K562 (cell line): ENCODE results near the gene ABHD16A. TPM values are rescaled to one million over a fixed set of nuclear protein-coding genes. Genes with fewer than 3 reads are reported as not detected.

Experiments used
- BRD9 ChIP-seq: fragments of 450-650 bp; IDR thresholded peaks from 2 replicates; pipeline ENCODE4 v1.6.1; 2018; ENCODE audit warnings: low read depth; ENCODE audit not compliant: partially characterized antibody
- CBFB ChIP-seq: sonication (generic); formaldehyde crosslinking; IDR thresholded peaks from 2 replicates; pipeline ENCODE4 v1.4.0; 2020; ENCODE audit warnings: mild to moderate bottlenecking, missing genetic modification reagents
- ETV6 ChIP-seq, 3 experiments: fragments of 150-350 bp in 1 of 3; sonication (generic) in 1 of 3; formaldehyde crosslinking in 1 of 3; IDR thresholded peaks; 2 replicates each; pipeline versions ENCODE4 v1.6.1 to v1.8.0; 2014 to 2022; ENCODE audit warnings: borderline replicate concordance in 2 of 3, low read depth in 2 of 3, antibody characterized with exemption in 1 of 3, low read length in 1 of 3, mild to moderate bottlenecking in 1 of 3, missing genetic modification reagents in 1 of 3
- ILK ChIP-seq: fragments of 450-650 bp; IDR thresholded peaks from 2 replicates; pipeline ENCODE4 v1.6.1; 2016; ENCODE audit warnings: missing genetic modification characterization, low read depth, mild to moderate bottlenecking, missing compliant biosample characterization, moderate library complexity, borderline replicate concordance
- KLF10 ChIP-seq: fragments of 250-450 bp; sonication (Bioruptor Pico); IDR thresholded peaks from 2 replicates; pipeline ENCODE4 v1.6.1; 2021; ENCODE audit warnings: matching md5 sums
- MLLT1 ChIP-seq, 2 experiments: fragments of 450-650 bp; IDR thresholded peaks; 2 replicates each; pipeline ENCODE4 v1.6.1; 2016
- NR2C2 ChIP-seq, 2 experiments: fragments of 200-800 bp in 1 of 2; sonication (Bioruptor generic) in 1 of 2; sonication (generic) in 1 of 2; formaldehyde crosslinking in 1 of 2; IDR thresholded peaks; 2 replicates each; pipeline versions ENCODE4 v1.6.1 to v1.8.0; 2016 to 2022; ENCODE audit warnings: mild to moderate bottlenecking in 1 of 2, missing compliant biosample characterization in 1 of 2, missing genetic modification characterization in 1 of 2, missing genetic modification reagents in 1 of 2
- NR3C1 ChIP-seq: sonication (generic); formaldehyde crosslinking; IDR thresholded peaks from 2 replicates; pipeline ENCODE4 v1.8.1; 2022; ENCODE audit warnings: missing genetic modification reagents
- RBM15 ChIP-seq: fragments of 200-400 bp; formaldehyde crosslinking; IDR thresholded peaks from 2 replicates; pipeline ENCODE4 v1.6.1; 2018; ENCODE audit warnings: mild to moderate bottlenecking, low read length, moderate library complexity; ENCODE audit not compliant: insufficient read depth
- REST ChIP-seq, 2 experiments: fragments of 450-650 bp; formaldehyde crosslinking in 1 of 2; IDR thresholded peaks; 2 replicates each; pipeline versions ENCODE4 v1.4.0 to v1.6.1; 2014 to 2020; ENCODE audit warnings: mild to moderate bottlenecking in 2 of 2, borderline replicate concordance in 1 of 2, low read depth in 1 of 2
- SP2 ChIP-seq: IDR thresholded peaks from 2 replicates; pipeline ENCODE4 v1.6.1; 2011; ENCODE audit warnings: mild to moderate bottlenecking, low read depth, low read length, moderate library complexity; ENCODE audit not compliant: poor library complexity, severe bottlenecking; ENCODE audit errors: extremely low read depth
- U2AF1 ChIP-seq: fragments of 200-400 bp; formaldehyde crosslinking; optimal IDR thresholded peaks from 2 replicates; pipeline ENCODE3; 2017; ENCODE audit warnings: mild to moderate bottlenecking, low read depth, low read length, moderate library complexity
- XRCC5 ChIP-seq: fragments of 200-400 bp; formaldehyde crosslinking; IDR thresholded peaks from 2 replicates; pipeline ENCODE4 v1.6.1; 2017; ENCODE audit warnings: low read depth, mild to moderate bottlenecking, low read length
- ZNF316 ChIP-seq: fragments of 450-650 bp; IDR thresholded peaks from 2 replicates; pipeline ENCODE4 v1.6.1; 2016
- ZNF644 ChIP-seq: fragments of 200-800 bp; sonication (Bioruptor generic); IDR thresholded peaks from 2 replicates; pipeline ENCODE4 v1.6.1; 2016; ENCODE audit warnings: low read depth, missing genetic modification characterization, missing compliant biosample characterization
- ZSCAN32 ChIP-seq: fragments of 450-650 bp; formaldehyde crosslinking; IDR thresholded peaks from 2 replicates; pipeline ENCODE4 v1.4.0; 2020; ENCODE audit warnings: mild to moderate bottlenecking, moderate library complexity
- polyA plus RNA-seq, 8 experiments: library from polyadenylated mRNA; depleted of rRNA in 4 of 8; stranded (reverse) in 5 of 8; unstranded in 3 of 8; fragments of >200 nt; fragmentation: Nextera tagmentation in 2 of 8; fragmentation: Illumina TruSeq in 1 of 8; extraction: Ambion mirVana in 2 of 8; extraction: Trizol in 1 of 8; gene quantifications; 2 replicates each; pipeline versions ENCODE4 v1.2.1 to v1.2.3, GENCODE V29; 2011 to 2014; ENCODE audit warnings: inconsistent platforms in 1 of 8, missing spikeins in 1 of 8
- total RNA-seq, 7 experiments: library from RNA; depleted of rRNA in 6 of 7; stranded (reverse); fragments of >200 nt in 6 of 7; fragmentation: Illumina TruSeq in 2 of 7; extraction: Trizol in 2 of 7; gene quantifications; 2 replicates each; pipeline versions ENCODE4 v1.2.1 to v1.2.3, GENCODE V29; 2011 to 2021; ENCODE audit warnings: low replicate concordance in 1 of 7

Gene ABHD16A
- total and polyA plus RNA-seq, 9 of the 15 experiments (the other 6 are each of a cell fraction or from before 2014, with no cell fraction given): 25.8 to 120 (median 81.6) TPM

- TF ChIP-seq REST (IDR thresholded peaks at IDR 0.05; ENCODE audit: borderline replicate concordance): 0 out of 2 replicates have a peak, but pooled peaks have one; percentile 22
- TF ChIP-seq REST (CRISPR knock-in tag; IDR thresholded peaks at IDR 0.05; ENCODE audit: low read depth): peak; percentile 78; the same call in 1 of the 2 replicates
- TF ChIP-seq RBM15: no peak
- TF ChIP-seq SP2: no peak
- TF ChIP-seq ETV6 (IDR thresholded peaks at IDR 0.05; ENCODE audit: borderline replicate concordance in 1 of 2, low read depth in 2 of 2, low read length in 1 of 2): no peak
- no peak for TF ChIP-seq ETV6 (CRISPR knock-in tag; IDR thresholded peaks at IDR 0.05; ENCODE audit: borderline replicate concordance)
- no peak for TF ChIP-seq XRCC5
- no peak for TF ChIP-seq KLF10 (CRISPR knock-in tag)
- TF ChIP-seq ZNF644: no peak; the same call in 1 of the 2 replicates
- no peak for TF ChIP-seq BRD9
- TF ChIP-seq U2AF1: no peak
- no peak for TF ChIP-seq NR3C1 (CRISPR knock-in tag)
- TF ChIP-seq ILK (tag): peak; percentile 41; the same call in 1 of the 2 replicates
- no peak for TF ChIP-seq ZNF316
- no peak for TF ChIP-seq NR2C2 (CRISPR knock-in tag; IDR thresholded peaks at IDR 0.05)
- peak; percentile 51; the same call in 1 of the 2 replicates for TF ChIP-seq NR2C2 (tag; IDR thresholded peaks at IDR 0.05)
- no peak; a peak in 1 of 4 replicates for TF ChIP-seq MLLT1 (IDR thresholded peaks at IDR 0.05)
- TF ChIP-seq CBFB (CRISPR knock-in tag): no peak
- no peak for TF ChIP-seq ZSCAN32 (CRISPR knock-in tag)
These were observed 22.6 kb upstream of the ABHD16A start (continued) for GRCh38 chr6:31725502-31726350.
